NCI-H146 (cell line): ENCODE data around the gene ESR2.
"Not testable (repeated sequence)": the region's sequence is repeated elsewhere in the genome, so short reads cannot be mapped to it uniquely, and the experiment has no call there.

ENCODE experiments used
- DNase-seq: peaks from one replicate; lab custom pipeline; 2025; lab: John Stamatoyannopoulos, UW

ESR2 gene

DNA sequence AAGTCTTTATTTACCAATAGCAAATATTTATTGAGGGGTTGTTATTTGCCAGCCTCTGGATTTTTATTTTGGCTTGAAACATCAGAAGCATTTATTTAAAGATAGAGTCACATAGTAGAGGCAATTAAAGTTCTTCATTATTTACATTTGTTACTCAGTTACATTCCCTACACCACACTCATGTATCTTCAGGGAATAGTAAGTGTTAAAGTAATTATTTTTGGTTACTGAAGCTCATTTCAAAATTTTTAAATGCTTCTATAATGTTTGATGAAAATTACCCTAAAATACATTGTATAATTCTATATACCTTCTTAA, 205.6 kb downstream of the ESR2 start:
- DNase-seq, result no peak

DNA sequence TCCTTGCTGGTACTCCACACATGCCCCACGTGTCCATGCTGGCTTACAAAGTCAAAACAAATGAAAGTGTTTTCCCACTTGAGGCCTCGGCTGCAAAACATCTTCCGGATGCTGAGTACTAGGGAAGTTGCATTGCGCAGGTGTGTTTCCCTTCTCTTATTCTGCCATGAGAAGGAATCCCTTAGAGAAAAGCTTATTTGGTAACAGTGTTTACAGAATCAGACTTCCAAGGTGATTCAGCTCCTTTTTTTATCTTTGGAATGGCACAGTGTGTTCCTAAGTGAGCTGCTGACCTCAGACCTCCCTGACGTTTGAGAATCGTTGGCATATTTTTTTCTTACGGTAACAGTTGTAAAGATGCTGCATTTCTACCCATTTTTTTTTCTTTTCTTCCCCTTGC, 211.3 kb downstream of the ESR2 start:
- no peak for DNase-seq

DNA sequence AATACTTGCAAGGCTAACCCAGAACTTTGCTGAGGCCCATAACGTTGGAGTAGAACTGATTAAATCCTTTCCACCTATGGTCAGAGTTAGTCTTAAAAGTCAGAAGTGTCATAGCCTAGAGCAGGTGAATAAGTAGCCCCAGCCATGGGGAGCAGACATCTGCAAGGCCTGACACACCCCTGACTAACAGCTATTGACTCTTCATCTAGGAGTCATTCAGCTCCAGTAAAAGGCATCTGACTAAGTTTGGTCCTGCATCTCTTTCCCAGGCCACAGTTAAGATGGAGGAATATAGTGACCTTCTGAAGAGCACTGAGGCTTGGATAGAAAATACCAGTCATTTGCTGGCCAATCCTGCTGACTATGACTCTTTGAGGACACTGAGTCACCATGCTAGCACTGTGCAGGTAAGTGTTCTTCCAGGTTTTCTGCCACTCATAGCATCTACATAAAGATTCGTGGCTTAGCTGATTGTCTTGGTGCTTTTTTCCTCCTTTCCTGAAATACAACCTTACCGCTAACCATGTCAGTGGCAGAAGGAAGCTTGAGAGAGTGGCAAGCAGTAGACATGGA, 212.9 kb downstream of the ESR2 start:
- DNase-seq, result no peak

DNA sequence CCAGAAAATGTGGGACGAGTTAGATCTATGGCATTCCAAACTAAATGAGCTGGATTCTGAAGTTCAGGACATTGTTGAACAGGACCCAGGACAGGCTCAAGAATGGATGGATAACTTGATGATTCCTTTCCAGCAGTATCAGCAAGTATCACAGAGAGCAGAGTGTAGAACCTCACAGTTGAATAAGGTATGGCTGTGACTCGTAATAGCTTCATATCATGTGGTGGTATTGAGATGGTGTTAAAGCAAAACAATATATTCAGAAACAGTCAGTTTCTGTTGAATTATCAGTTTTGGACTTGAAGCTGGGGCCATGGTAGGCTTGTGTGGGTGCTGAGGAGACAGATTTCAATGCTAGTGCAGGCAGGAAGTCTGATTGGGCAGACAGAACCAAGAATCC, 213.7 kb downstream of the ESR2 start:
- DNase-seq, result no peak

DNA sequence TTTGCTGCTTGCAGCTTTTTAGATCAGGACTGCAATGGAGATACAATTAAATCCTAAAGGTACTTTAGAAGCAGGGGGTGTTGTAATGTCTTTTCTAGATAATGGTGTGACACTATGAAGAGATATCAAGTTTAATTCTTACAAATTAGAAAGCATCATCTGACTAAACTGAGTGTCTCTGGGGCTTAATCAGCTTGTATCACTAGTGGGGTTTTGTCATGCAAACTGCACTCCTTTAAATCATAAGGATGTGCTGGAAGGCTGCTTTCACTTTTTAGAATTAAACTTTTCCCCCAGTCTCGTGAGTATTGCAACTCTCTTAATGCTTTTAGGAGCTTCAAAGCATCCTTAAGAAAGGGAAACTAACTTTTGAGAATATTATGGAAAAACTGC, 218.6 kb downstream of the ESR2 start:
- DNase-seq, result no peak

DNA sequence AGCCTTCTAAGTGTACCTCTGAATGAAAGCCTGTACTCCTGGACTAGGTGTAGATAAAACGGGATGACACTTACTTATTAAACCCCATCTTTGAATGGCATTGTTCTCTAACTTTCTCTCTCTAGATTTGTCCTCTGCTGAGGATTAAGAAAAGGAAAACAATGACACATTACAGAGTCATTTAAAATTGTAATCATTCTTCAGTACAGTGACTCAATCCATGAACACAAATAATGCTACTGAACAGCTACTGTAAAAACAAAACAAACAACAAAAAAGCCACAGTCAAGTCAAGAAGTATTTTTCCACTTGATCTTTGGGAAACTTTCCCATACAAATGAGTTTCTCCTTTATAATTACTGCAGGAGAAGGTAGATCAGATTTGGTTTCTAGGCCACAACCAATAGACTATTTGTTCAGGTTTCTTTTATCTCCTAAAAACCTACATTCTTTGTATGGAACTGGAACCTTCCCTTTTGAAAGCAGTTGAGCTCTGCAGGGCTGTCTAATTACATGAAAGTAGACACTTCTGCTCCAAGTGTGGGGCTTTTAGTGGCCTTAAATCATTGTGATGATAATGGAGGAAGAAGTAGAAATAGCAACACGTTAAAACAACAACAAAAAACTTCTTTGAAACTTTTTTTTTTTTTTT, 219.1 kb downstream of the ESR2 start:
- DNase-seq, result no peak

DNA sequence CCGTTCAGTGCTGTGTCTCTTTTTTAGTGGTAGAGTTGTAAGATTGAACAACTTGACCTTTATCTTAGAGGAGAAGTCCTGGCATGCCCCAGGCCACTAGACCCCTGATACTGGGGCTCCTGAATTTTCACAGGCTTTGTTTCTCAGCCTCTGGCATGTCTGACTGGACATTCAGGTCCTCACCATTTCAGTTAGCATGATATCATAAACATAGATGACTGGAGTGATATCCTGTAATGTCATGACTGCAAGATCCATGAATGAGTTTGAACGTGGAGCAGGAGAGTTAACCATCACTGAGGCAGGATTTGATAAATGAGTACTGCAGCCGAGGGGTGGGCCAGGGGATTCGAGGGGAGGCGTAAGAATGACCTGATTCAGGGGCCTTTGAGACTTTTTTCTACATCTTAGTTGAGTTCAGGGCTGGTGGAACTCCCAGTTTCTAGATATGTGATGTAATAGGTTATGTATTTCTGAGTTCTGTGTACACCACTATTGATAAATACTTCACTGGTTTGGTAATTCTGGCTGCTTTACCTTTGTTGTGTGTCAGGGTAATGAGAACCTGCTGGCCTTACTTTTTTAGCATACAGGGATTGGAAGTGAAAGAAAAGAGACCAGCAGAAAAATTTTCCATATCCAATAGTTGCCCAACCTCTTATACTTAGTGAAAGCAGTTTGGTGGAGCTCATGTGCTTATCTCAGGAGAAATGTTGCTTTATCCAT, 224.4 kb downstream of the ESR2 start:
- no peak for DNase-seq

DNA sequence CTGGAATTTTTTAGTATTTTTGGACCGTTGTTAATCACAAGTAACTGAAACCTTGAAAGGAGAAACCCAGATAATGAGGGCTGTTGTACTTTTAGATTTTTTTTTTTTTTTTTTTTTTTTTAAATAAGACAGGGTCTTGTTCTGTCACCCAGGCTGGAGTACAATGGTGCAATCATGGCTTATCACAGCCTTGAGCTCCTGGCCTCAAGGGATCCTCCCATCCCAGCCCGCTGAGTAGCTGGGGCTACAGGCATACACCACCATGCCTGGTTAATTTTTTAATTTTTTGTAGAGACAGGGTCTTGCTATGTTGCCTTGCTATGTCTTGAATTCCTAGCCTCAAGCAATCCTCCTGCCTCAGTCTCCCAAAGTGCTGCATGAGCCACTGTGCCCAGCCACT, 229.7 kb downstream of the ESR2 start:
- DNase-seq, result no peak

DNA sequence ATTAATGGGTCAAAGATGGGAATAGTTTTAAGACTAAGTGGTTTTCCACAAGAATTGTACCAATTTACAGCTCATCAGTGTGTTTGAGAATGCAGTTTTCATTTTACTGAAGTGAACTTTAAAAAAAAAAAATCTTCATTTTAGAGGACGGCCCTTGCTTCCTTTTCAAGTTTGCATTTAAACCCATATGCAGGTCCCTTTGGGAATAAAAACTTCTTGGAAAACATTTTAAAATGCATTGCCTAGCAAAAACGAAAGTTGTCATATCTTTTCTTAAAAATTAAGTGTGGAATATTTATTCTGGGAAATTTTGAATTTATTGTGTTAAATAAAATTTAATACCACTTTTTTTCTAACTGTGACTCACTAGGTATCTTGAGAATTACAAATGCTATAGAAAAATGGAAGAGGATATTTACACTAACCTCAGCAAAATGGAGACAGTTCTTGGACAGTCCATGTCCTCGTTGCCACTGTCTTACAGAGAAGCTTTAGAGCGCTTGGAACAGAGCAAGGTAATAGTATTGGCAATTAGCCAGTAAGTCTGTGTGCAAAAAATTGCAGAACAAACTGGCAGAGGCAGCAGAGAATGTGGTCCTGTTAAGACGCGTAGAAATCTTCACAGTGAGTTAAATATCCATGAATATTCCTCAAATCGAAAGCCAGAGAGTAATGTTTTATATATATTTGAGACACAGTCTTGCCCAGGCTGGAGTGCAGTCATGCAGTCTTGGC, 231.6 kb downstream of the ESR2 start:
- DNase-seq, result no peak

DNA sequence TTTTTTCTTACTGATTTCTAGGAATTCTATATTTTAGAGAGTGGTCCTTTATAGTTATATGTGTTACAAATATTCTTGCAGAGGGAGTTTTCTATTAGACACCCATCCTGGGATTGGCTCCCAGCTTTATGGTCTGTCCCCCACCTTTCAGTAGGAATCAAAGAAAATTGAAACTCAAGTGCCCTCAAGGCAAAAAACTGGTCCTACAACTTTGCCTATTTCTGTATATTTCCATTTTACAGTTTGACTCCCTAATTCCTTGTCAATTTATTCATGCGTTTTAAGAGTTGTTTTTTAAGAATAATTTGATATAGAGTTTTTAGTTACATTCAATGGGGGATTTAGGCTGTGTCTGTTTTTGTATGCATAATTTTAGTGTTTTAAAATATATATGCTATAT, 232.5 kb downstream of the ESR2 start:
- DNase-seq, result no peak

DNA sequence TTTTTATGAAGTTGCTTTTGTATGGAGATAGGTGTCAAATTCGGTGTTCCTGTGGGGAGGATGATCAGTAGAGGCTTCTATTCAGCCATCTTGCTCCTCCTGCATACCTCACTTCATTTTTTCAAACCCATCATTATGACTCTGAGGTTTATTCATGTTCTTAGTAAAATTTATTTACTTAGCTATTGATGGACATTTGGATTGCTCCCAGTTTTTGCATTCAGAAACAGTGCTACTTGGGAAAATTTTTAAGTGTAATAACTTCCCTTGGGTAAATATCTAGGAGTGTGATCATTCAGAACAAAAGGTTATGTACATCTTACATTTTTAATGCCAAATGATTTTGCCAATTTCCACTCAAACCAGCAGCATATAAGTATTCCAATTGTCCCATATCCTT, 233.1 kb downstream of the ESR2 start:
- no peak for DNase-seq

DNA sequence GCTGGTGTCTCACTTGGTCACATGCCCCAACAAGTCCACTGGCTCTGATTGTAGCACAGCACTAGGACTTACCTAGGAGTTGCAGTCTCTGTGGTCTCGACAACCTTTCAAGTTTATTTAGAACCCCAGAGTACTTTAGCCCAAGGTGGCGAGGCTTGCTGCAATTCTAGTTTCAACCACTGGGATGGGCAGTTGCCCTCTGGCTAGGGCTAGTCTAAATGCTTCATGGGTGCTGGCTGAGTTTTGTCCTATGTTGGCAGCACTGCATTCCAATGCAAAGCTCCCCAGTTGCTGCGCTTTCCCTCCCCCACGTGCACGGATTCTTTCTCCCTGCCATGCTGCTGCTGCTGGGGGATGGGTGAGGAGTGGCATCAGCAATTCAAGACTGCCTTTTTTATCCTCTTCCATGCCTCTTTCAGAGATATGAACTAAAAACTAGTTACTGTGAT, 233.5 kb downstream of the ESR2 start:
- DNase-seq, result no peak

DNA sequence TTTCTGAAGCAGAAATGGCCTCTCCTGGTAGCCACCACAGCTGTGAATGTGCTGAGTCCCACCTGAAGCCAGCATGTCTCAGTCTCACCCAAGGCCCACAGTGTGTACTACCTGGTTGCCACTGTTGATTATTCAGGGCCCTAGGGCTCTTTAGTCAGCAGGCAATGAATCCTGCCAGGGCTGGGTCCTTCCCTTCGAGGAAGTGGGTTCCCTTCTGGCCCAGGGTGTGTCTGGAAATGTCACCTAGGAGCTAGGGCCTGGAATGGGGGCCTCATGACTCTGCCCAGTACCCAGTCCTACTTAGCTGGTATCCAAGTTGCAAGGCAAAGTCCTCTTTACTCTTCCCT, 234.0 kb downstream of the ESR2 start:
- DNase-seq, result no peak

DNA sequence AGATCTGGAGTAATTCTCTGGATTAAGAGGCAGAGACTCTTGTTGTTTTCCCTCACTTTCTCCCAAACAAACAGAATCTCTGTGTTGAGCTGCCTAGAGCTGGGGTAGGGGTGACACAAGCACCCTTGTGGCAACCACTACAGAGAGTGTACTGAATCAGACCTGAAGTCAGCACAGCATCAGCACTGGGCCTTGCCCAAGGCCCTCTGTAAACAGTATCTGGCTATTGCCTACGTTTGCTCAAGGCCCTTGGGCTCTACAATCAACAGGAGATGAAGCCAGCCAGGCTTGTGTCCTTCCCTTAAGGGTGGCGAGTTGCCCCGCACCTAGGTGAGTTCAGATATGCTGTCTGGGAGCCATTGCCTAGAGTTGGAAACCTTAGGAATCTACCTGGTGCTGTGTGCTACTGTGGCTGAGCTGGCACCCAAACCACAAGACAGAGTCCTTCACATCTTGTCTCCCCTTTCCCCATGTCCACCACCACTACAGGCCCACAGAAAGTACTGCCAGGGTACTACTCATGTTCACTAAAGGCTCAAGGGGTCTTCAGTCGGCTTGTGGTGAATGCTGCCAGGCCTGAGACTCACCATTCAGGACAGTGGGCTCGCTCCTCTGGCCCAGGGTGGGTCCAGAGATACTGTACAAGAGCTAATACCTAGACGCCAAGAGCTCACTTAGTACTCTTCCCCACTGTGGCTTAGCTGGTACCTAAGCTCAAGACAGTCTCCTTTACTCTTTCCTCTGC, 234.5 kb downstream of the ESR2 start:
- no peak for DNase-seq

DNA sequence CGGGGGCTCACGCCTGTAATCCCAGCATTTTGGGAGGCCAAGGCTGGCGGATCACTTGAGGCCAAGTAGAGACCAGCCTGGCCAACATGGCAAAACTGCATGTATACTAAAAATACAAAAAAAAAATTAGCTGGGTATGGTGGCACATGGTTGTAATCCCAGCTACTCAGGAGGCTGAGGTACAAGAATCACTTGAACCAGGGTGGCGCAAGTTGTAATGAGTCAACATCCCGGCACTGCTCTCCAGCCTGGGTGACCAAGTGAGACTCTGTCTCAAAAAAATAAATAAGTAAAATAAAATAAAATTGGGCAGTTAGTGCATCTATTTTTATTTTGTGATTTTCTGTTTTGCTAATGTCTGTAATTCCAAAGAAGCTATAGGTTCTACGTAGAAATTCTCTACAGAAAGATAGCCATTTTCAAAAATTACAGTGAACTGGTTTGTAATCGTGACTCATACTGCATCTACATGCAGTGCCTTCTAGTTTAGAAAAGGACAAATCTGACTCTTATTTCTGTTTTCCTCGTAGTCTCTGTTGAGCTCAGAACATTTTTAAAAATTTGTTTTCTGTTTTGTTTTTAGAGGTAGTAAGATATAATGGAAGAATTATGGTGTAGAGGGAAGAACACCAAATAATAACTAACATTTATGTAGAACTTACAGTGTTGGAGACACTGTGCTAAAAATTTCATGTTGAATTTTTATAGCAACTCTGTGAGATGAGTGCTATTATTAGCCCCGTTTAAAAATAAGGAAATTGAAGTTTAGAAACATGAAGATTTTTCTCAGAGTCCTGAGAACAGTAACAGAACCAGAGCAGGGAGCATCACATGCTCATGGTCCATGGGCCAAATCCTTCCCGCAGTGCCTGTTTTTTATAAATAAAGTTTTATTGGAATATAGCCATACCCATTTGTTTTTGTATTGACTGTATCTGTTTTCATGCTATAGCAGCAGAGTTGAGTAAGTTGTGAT, 240.2 kb downstream of the ESR2 start:
- DNase-seq, result no peak

DNA sequence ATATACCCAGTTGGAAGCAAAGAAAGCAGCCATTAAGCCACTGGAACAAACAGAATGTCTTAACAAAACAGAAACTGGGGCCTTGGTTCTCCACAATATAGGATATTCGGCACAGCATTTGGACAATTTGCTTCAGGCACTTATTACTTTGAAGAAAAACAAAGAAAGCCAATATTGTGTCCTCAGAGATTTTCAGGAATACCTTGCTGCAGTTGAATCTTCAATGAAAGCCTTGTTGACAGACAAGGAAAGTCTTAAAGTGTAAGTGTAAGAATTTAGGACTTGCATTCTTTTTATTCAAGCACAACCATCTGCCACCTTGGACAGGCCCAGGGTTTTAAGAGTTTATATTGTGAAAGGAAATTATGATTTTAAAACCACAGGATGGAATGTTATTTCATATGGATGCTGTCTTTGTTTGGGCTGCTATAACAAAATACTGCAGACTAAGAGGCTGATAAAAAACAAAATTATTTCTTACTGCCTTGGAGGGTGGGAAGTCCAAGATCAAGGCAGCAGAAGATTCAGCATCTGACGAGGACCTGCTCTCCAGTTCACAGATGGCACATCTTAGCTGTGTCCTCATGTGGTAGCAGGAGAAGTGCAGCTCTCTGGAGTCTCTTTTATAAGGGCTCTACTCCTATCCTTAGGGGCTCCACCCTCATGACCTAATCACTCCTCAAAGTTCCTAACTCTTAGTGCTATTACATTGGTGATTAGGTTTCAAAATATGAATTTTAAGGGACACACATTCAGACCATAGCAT, 244.4 kb downstream of the ESR2 start:
- no peak for DNase-seq

DNA sequence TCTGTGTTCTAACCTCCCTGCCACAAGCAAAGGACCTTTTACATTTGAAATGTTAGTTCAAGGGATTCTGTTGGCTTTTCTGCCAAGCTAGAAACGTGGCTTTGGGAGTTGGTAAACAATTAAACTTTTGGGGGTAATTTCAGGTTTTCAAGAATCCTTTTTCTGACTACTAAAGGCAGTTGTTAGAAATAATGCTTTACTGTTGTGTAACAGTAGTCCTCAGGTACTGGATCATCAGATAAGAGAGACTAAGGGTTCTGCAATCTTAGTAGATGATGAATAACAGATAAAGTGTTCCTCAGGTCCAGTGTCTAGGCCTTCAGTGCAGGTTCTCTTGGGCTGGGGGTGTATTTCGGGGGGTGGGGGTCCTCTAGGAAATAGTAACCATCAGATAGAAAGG, 249.1 kb downstream of the ESR2 start:
- DNase-seq, result no peak

DNA sequence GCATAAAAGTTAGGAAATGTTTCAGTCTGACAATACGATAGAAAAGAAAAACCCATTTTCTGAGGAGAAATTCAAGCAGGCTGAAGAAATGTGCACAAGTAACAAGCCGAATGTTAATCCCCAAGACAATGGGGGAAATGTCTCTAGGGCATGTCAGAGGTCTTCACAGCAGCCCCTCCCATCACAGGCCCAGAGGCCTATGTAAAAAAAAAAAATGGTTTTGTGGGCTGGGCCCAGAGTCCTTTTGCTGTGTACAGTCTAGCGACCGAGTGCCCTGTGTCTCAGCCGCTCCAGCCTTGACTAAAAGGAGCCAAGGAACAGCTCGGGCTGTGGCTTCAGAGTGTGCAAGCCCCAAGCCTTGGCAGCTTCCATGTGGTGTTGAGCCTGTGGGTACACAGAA, 250.9 kb downstream of the ESR2 start:
- DNase-seq, result not testable (repeated sequence)

DNA sequence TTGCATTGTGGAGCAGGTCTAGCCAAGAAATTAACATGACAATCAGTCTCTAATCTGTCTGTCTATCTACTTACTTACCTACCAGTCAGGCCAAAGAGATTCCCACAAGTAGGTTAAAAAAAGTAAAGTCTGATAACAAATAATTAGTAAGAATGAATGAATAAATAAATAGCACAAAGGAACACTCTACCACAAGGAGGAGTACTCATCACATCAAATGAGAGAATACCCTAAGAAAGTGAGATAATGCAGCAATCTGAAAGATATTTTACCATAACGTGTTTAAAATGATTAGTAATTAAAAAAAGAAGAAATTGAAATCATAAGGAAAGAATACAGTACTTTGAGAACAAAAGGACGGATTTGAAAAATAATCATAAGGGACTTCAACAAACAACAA, 254.1 kb downstream of the ESR2 start:
- no peak for DNase-seq

DNA sequence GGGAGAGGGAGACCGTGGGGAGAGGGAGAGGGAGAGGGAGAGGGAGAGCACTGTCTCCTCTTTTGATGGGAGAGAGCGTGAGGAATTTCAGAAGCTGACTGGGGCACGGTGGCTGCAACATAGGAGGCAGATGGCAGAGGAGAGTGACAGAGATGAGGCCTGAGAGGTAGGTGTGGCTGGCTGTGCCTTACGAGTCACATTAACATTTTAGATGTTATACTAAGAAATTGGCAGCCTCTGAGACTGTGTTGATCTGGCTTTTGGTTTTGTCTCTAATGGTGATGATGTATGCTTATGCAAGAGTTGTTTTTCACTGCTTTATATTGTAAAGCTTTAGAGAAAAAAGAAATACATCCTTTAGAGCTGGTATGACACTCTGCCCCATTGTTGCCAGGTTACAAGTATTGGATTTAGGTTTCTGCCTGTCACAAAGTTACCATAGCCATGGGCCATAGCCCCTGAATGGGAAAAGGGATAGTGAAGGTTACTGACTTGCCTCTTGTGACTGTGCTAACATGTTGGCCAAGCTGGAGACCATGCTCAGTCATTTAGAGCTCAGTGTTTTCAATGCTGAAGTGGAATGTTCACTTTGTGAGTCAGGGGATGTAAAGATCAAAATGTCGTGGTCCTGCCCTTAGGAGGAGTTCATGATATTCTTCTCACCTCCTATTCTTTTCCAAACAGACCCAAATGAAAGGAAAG, 255.2 kb downstream of the ESR2 start:
- DNase-seq, result no peak
